SK-N-MC (cell line): ENCODE data around the gene CARD14.

Source experiments
- EZH2 ChIP-seq: fragments of 200-600 bp; sonication (generic); IDR thresholded peaks from one replicate; pipeline ENCODE4 v1.6.1; 2017; ENCODE audit warnings: antibody characterized with exemption
- POLR2AphosphoS5 ChIP-seq: IDR thresholded peaks from 2 replicates; pipeline ENCODE4 v1.6.1; 2012; ENCODE audit warnings: mild to moderate bottlenecking, low read depth, low read length, borderline replicate concordance

- TF ChIP-seq EZH2, result no peak
- TF ChIP-seq POLR2AphosphoS5, result no peak
Observed at GRCh38 chr17:80123791-80124190, 46.0 kb upstream of the CARD14 start.
